K562 (cell line): ENCODE data around the gene CDC37. TPM values are rescaled to one million over a fixed set of nuclear protein-coding genes. Genes with fewer than 3 reads are reported as not detected.

ENCODE experiments used
- DNMT1 ChIP-seq: fragments of 450-650 bp; IDR thresholded peaks from 2 replicates; pipeline ENCODE4 v1.6.1; 2016; ENCODE audit warnings: antibody characterized with exemption, mild to moderate bottlenecking
- KDM4B ChIP-seq, 2 experiments: fragments of 450-650 bp in 1 of 2; sonication (generic) in 1 of 2; IDR thresholded peaks; 2 replicates each; pipeline ENCODE4 v1.6.1; 2016 to 2017; ENCODE audit warnings: borderline replicate concordance in 2 of 2, antibody characterized with exemption in 1 of 2, low read depth in 1 of 2, mild to moderate bottlenecking in 1 of 2
- MEF2D ChIP-seq: conservative IDR thresholded peaks from 2 replicates; pipeline ENCODE4 v1.6.1; 2016; ENCODE audit warnings: low read depth, missing genetic modification characterization, missing compliant biosample characterization
- NEUROD1 ChIP-seq: fragments of 150-350 bp; IDR thresholded peaks from 2 replicates; pipeline ENCODE4 v1.6.1; 2014; ENCODE audit warnings: borderline replicate concordance, low read length, low read depth; ENCODE audit not compliant: partially characterized antibody
- PURB ChIP-seq: sonication (generic); formaldehyde crosslinking; IDR thresholded peaks from 2 replicates; pipeline ENCODE4 v1.9.0; 2021; ENCODE audit warnings: low read depth, mild to moderate bottlenecking, missing genetic modification reagents
- TFAM ChIP-seq: fragments of 250-450 bp; sonication (Bioruptor Pico); conservative IDR thresholded peaks from 2 replicates; pipeline ENCODE4 v1.5.0; 2021; ENCODE audit warnings: mild to moderate bottlenecking, moderate library complexity
- ZNF197 ChIP-seq: fragments of 200-800 bp; sonication (Bioruptor generic); IDR thresholded peaks from 2 replicates; pipeline ENCODE4 v1.6.1; 2016; ENCODE audit warnings: low read depth, missing genetic modification characterization, missing compliant biosample characterization
- ZNF347 ChIP-seq: fragments of 450-650 bp; formaldehyde crosslinking; IDR thresholded peaks from 2 replicates; pipeline ENCODE4 v1.4.0; 2020; ENCODE audit warnings: low read depth, mild to moderate bottlenecking, moderate library complexity
- ZNF57 ChIP-seq: fragments of 450-650 bp; formaldehyde crosslinking; IDR thresholded peaks from 2 replicates; pipeline ENCODE4 v1.4.0; 2020; ENCODE audit warnings: mild to moderate bottlenecking, moderate library complexity
- ZSCAN32 ChIP-seq: fragments of 450-650 bp; formaldehyde crosslinking; IDR thresholded peaks from 2 replicates; pipeline ENCODE4 v1.4.0; 2020; ENCODE audit warnings: mild to moderate bottlenecking, moderate library complexity
- polyA plus RNA-seq, 8 experiments: library from polyadenylated mRNA; depleted of rRNA in 4 of 8; stranded (reverse) in 5 of 8; unstranded in 3 of 8; fragments of >200 nt; fragmentation: Nextera tagmentation in 2 of 8; fragmentation: Illumina TruSeq in 1 of 8; extraction: Ambion mirVana in 2 of 8; extraction: Trizol in 1 of 8; gene quantifications; 2 replicates each; pipeline versions ENCODE4 v1.2.1 to v1.2.3, GENCODE V29; 2011 to 2014; ENCODE audit warnings: inconsistent platforms in 1 of 8, missing spikeins in 1 of 8
- total RNA-seq, 7 experiments: library from RNA; depleted of rRNA in 6 of 7; stranded (reverse); fragments of >200 nt in 6 of 7; fragmentation: Illumina TruSeq in 2 of 7; extraction: Trizol in 2 of 7; gene quantifications; 2 replicates each; pipeline versions ENCODE4 v1.2.1 to v1.2.3, GENCODE V29; 2011 to 2021; ENCODE audit warnings: low replicate concordance in 1 of 7
- TF ChIP-seq, protein P1 (sequence below): fragments of 450-650 bp; IDR thresholded peaks from 2 replicates; pipeline ENCODE4 v1.6.1; 2017; ENCODE audit warnings: antibody characterized with exemption
- TF ChIP-seq, protein P2 (sequence below): sonication (generic); formaldehyde crosslinking; IDR thresholded peaks from 2 replicates; pipeline ENCODE4 v1.8.0; 2022; ENCODE audit warnings: mild to moderate bottlenecking, low read depth, missing genetic modification reagents
- TF ChIP-seq, protein P3 (sequence below), 2 experiments: fragments of 450-650 bp in 1 of 2; sonication (generic) in 1 of 2; formaldehyde crosslinking; conservative IDR thresholded peaks; 2 replicates each; pipeline versions ENCODE4 v1.4.0 to v1.8.1; 2020 to 2022; ENCODE audit warnings: mild to moderate bottlenecking in 1 of 2, missing genetic modification reagents in 1 of 2
- TF ChIP-seq, protein P4 (sequence below): fragments of 250-450 bp; sonication (Bioruptor Pico); IDR thresholded peaks from 2 replicates; pipeline ENCODE4 v1.8.0; 2021; ENCODE audit warnings: mild to moderate bottlenecking, moderate library complexity
- TF ChIP-seq, protein P5 (sequence below): fragments of 250-450 bp; sonication (Bioruptor Pico); IDR thresholded peaks from 2 replicates; pipeline ENCODE4 v1.9.0; 2021; ENCODE audit warnings: mild to moderate bottlenecking, inconsistent platforms
- TF ChIP-seq, protein P6 (sequence below): fragments of 450-650 bp; formaldehyde crosslinking; IDR thresholded peaks from 2 replicates; pipeline ENCODE4 v1.4.0; 2022; ENCODE audit warnings: mild to moderate bottlenecking, moderate library complexity

Gene CDC37
- total and polyA plus RNA-seq, 9 of the 15 experiments (the other 6 are each of a cell fraction or from before 2014, with no cell fraction given): 6.6 to 538 (median 227) TPM

DNA sequence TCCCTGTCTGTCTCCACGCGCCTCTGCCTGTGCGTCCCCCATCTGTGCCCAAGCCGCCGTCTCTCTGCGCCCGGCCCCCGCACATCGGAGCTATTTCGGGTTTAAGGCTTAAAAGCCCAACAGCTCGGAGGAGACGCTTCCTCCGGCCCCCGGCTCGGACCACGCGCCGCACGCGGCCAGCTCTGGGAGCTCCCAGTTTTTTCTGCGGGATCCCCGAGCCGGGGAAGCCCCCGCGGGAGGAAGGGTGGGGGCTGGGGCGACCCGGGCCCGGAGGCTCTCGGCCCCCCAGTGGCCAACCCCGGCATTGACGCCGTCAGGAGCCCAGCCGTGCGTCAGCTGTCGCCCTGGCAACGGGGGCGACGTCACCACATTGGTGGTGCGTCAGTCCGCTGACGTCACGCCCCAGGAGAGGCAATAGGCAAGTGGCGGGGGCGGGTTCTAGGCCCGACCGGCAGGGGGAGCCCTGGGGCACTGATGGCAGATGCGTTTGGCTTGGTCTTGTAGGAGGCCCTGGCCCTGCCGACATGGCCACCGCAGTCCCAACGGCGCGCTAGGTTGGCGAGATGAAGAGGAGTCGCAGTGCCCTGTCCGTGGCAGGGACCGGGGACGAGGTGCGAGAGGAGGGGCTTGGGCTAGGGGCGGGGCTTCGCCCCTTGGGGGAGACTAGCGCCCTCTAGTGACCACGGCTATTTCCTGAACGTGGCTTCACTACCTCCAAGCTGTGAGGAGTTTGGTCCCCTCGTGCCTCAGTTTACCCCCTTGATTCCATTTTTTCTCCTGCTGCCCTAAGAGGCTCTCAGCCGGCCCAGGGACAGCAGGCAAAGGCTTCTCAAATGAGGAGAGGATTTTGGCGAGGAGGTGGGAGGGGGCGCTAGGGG, 13.3 kb upstream of the CDC37 start (continued):
- TF ChIP-seq TFAM (CRISPR knock-in tag): no peak
- TF ChIP-seq, protein P1, sequence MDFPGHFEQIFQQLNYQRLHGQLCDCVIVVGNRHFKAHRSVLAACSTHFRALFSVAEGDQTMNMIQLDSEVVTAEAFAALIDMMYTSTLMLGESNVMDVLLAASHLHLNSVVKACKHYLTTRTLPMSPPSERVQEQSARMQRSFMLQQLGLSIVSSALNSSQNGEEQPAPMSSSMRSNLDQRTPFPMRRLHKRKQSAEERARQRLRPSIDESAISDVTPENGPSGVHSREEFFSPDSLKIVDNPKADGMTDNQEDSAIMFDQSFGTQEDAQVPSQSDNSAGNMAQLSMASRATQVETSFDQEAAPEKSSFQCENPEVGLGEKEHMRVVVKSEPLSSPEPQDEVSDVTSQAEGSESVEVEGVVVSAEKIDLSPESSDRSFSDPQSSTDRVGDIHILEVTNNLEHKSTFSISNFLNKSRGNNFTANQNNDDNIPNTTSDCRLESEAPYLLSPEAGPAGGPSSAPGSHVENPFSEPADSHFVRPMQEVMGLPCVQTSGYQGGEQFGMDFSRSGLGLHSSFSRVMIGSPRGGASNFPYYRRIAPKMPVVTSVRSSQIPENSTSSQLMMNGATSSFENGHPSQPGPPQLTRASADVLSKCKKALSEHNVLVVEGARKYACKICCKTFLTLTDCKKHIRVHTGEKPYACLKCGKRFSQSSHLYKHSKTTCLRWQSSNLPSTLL: no peak
- no peak for TF ChIP-seq PURB
- TF ChIP-seq ZNF197 (CRISPR knock-in tag): peak; percentile 67; the same call in 1 of the 2 replicates
- TF ChIP-seq DNMT1: no peak
- TF ChIP-seq, protein P2, sequence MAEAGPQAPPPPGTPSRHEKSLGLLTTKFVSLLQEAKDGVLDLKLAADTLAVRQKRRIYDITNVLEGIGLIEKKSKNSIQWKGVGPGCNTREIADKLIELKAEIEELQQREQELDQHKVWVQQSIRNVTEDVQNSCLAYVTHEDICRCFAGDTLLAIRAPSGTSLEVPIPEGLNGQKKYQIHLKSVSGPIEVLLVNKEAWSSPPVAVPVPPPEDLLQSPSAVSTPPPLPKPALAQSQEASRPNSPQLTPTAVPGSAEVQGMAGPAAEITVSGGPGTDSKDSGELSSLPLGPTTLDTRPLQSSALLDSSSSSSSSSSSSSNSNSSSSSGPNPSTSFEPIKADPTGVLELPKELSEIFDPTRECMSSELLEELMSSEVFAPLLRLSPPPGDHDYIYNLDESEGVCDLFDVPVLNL: 0 out of 2 replicates have a peak, but pooled peaks have one; percentile 35
- peak; percentile 68; the same call in 1 of the 2 replicates for TF ChIP-seq MEF2D (tag)
- TF ChIP-seq, protein P3, sequence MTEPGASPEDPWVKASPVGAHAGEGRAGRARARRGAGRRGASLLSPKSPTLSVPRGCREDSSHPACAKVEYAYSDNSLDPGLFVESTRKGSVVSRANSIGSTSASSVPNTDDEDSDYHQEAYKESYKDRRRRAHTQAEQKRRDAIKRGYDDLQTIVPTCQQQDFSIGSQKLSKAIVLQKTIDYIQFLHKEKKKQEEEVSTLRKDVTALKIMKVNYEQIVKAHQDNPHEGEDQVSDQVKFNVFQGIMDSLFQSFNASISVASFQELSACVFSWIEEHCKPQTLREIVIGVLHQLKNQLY (CRISPR knock-in tag; conservative IDR thresholded peaks at IDR 0.05): no peak
- TF ChIP-seq, protein P4, sequence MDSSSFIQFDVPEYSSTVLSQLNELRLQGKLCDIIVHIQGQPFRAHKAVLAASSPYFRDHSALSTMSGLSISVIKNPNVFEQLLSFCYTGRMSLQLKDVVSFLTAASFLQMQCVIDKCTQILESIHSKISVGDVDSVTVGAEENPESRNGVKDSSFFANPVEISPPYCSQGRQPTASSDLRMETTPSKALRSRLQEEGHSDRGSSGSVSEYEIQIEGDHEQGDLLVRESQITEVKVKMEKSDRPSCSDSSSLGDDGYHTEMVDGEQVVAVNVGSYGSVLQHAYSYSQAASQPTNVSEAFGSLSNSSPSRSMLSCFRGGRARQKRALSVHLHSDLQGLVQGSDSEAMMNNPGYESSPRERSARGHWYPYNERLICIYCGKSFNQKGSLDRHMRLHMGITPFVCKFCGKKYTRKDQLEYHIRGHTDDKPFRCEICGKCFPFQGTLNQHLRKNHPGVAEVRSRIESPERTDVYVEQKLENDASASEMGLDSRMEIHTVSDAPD (CRISPR knock-in tag): no peak
- peak; percentile 93 for TF ChIP-seq NEUROD1
- peak; percentile 70; the same call in 1 of the 2 replicates for TF ChIP-seq ZSCAN32 (CRISPR knock-in tag)
- TF ChIP-seq, protein P5, sequence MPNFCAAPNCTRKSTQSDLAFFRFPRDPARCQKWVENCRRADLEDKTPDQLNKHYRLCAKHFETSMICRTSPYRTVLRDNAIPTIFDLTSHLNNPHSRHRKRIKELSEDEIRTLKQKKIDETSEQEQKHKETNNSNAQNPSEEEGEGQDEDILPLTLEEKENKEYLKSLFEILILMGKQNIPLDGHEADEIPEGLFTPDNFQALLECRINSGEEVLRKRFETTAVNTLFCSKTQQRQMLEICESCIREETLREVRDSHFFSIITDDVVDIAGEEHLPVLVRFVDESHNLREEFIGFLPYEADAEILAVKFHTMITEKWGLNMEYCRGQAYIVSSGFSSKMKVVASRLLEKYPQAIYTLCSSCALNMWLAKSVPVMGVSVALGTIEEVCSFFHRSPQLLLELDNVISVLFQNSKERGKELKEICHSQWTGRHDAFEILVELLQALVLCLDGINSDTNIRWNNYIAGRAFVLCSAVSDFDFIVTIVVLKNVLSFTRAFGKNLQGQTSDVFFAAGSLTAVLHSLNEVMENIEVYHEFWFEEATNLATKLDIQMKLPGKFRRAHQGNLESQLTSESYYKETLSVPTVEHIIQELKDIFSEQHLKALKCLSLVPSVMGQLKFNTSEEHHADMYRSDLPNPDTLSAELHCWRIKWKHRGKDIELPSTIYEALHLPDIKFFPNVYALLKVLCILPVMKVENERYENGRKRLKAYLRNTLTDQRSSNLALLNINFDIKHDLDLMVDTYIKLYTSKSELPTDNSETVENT (CRISPR knock-in tag): peak; percentile 72; the same call in 1 of the 2 replicates
- TF ChIP-seq ZNF347 (CRISPR knock-in tag): no peak
- TF ChIP-seq, protein P6, sequence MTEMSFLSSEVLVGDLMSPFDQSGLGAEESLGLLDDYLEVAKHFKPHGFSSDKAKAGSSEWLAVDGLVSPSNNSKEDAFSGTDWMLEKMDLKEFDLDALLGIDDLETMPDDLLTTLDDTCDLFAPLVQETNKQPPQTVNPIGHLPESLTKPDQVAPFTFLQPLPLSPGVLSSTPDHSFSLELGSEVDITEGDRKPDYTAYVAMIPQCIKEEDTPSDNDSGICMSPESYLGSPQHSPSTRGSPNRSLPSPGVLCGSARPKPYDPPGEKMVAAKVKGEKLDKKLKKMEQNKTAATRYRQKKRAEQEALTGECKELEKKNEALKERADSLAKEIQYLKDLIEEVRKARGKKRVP: peak; percentile 66
- TF ChIP-seq KDM4B (IDR thresholded peaks at IDR 0.05; ENCODE audit: borderline replicate concordance in 2 of 2, low read depth in 1 of 2): peak in 1 of 2 experiments; percentile 92; a peak in 2 of 4 replicates
- TF ChIP-seq ZNF57 (CRISPR knock-in tag): peak; percentile 81
